Endodermal cell (in vitro differentiated cells): ENCODE data around the gene S100A11. TPM values are rescaled to one million over a fixed set of nuclear protein-coding genes. Genes with fewer than 3 reads are reported as not detected.

Experiments
- DNase-seq: peaks from one replicate; pipeline ENCODE4 v3.0.0-alpha.2; 2017
- H3K27ac ChIP-seq: 2 replicates; pipeline ENCODE4 v1.5.1; 2013; ENCODE audit warnings: mild to moderate bottlenecking, low read depth, low read length, moderate library complexity
- H3K27me3 ChIP-seq: 2 replicates; pipeline ENCODE4 v1.6.1; 2013; ENCODE audit warnings: mild to moderate bottlenecking, low read length, moderate library complexity; ENCODE audit not compliant: insufficient read depth, control insufficient read depth, poor library complexity, severe bottlenecking
- H3K36me3 ChIP-seq: 2 replicates; pipeline ENCODE4 v1.7.0; 2013; ENCODE audit warnings: mild to moderate bottlenecking, low read length, moderate library complexity; ENCODE audit not compliant: control insufficient read depth, insufficient read depth
- H3K4me1 ChIP-seq: one replicate; pipeline ENCODE4 v1.7.0; 2013; ENCODE audit warnings: low read length; ENCODE audit not compliant: control insufficient read depth, insufficient read depth
- H3K4me3 ChIP-seq: 2 replicates; pipeline ENCODE4 v1.5.1; 2013; ENCODE audit warnings: mild to moderate bottlenecking, low read length, moderate library complexity
- H3K9ac ChIP-seq: 2 replicates; pipeline ENCODE4 v1.6.1; 2013; ENCODE audit warnings: mild to moderate bottlenecking, low read length, moderate library complexity; ENCODE audit not compliant: poor library complexity, severe bottlenecking; ENCODE audit errors: extremely low read depth
- H3K9me3 ChIP-seq: 2 replicates; pipeline ENCODE4 v1.6.1; 2013; ENCODE audit warnings: mild to moderate bottlenecking, low read length, moderate library complexity; ENCODE audit not compliant: control insufficient read depth
- H3K27ac Mint-ChIP-seq: 2 replicates; pipeline ENCODE4 v1.8.0; 2020; ENCODE audit warnings: mixed read lengths
- H3K27me3 Mint-ChIP-seq: 2 replicates; pipeline ENCODE4 v1.8.0; 2021; ENCODE audit warnings: mild to moderate bottlenecking, mixed read lengths; ENCODE audit not compliant: insufficient read depth
- H3K36me3 Mint-ChIP-seq: 2 replicates; pipeline ENCODE4 v1.8.0; 2020; ENCODE audit warnings: low read depth, mixed read lengths
- H3K4me1 Mint-ChIP-seq: 2 replicates; pipeline ENCODE4 v1.8.0; 2020; ENCODE audit warnings: mixed read lengths
- H3K4me3 Mint-ChIP-seq: 2 replicates; pipeline ENCODE4 v1.8.0; 2020; ENCODE audit warnings: mild to moderate bottlenecking, moderate library complexity, mixed read lengths
- H3K9me3 Mint-ChIP-seq: 2 replicates; pipeline ENCODE4 v1.8.0; 2020; ENCODE audit warnings: mild to moderate bottlenecking, mixed read lengths
- WGBS, 2 experiments: methylation state at CpG; one replicate each; pipeline versions ENCODE4 v1.1.5 to v1.1.7; 2013; ENCODE audit warnings: missing lambda C conversion rate in 2 of 2, mixed read lengths in 1 of 2; ENCODE audit not compliant: insufficient coverage in 1 of 2, insufficient read length in 1 of 2; 5-methylcytosine and 5-hydroxymethylcytosine counted together
- total RNA-seq, 2 donors: library from RNA; stranded (reverse); fragmentation: NEBNext Ultra II Directional in 1 of 2; extraction: Animal tissue kit (Norgen Biotek cat#: 25700) in 1 of 2; gene quantifications; 2 replicates in 1 of 2; 3 replicates in 1 of 2; pipeline ENCODE4 v1.2.1, GENCODE V29; 2021
- TF ChIP-seq, protein P1 (sequence below): fragments of 200-600 bp; sonication (generic); conservative IDR thresholded peaks from 2 replicates; pipeline ENCODE4 v1.5.0; 2021; ENCODE audit warnings: antibody characterized with exemption, mild to moderate bottlenecking

The S100A11 gene
- total RNA-seq, 2 donors from 2014 or later: 163 to 248 TPM

DNA sequence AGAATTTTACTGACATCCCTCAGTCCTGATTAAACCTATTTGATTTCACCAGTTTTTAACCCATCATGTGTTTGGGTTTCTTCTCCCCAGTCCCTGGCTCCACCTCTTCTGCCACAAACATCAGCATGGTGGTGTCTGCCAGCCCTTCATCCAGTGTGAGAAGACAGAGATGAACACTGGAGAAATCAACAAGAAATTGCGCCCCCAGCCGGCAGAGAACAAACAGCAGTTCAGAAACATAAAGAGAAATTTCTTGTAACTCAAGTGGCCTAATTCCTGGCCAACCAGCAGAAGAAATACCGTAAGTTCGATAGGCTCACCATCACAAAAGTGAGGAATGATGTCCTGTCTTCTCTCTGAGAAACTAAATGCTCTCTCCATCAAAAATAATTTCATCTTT lies 18.3 kb downstream of the S100A11 start:
- no peaks in the 10 kb centered on the region for H3K36me3 ChIP-seq
- H3K27ac ChIP-seq: no peak overlapping the region
- H3K4me3 Mint-ChIP-seq: no peak overlapping the region
- no peaks in the 10 kb centered on the region for H3K4me1 ChIP-seq
- DNase-seq: peak; percentile 88
- H3K27me3 Mint-ChIP-seq: peaks cover 8% of the 10 kb centered on the region
- 49 to 60% methylated on average over 4 of the region's 4 CpGs for WGBS, 2 experiments
- H3K4me3 ChIP-seq: no peak overlapping the region
- TF ChIP-seq, protein P1, sequence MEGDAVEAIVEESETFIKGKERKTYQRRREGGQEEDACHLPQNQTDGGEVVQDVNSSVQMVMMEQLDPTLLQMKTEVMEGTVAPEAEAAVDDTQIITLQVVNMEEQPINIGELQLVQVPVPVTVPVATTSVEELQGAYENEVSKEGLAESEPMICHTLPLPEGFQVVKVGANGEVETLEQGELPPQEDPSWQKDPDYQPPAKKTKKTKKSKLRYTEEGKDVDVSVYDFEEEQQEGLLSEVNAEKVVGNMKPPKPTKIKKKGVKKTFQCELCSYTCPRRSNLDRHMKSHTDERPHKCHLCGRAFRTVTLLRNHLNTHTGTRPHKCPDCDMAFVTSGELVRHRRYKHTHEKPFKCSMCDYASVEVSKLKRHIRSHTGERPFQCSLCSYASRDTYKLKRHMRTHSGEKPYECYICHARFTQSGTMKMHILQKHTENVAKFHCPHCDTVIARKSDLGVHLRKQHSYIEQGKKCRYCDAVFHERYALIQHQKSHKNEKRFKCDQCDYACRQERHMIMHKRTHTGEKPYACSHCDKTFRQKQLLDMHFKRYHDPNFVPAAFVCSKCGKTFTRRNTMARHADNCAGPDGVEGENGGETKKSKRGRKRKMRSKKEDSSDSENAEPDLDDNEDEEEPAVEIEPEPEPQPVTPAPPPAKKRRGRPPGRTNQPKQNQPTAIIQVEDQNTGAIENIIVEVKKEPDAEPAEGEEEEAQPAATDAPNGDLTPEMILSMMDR: peak; percentile 84
- H3K9me3 Mint-ChIP-seq: no peaks in the 10 kb centered on the region
- H3K27me3 ChIP-seq: no peaks in the 10 kb centered on the region
- H3K9me3 ChIP-seq: no peaks in the 10 kb centered on the region
- peaks cover 4% of the 10 kb centered on the region for H3K4me1 Mint-ChIP-seq
- no peaks in the 10 kb centered on the region for H3K36me3 Mint-ChIP-seq
- no peak overlapping the region for H3K27ac Mint-ChIP-seq
- no peak overlapping the region for H3K9ac ChIP-seq

DNA sequence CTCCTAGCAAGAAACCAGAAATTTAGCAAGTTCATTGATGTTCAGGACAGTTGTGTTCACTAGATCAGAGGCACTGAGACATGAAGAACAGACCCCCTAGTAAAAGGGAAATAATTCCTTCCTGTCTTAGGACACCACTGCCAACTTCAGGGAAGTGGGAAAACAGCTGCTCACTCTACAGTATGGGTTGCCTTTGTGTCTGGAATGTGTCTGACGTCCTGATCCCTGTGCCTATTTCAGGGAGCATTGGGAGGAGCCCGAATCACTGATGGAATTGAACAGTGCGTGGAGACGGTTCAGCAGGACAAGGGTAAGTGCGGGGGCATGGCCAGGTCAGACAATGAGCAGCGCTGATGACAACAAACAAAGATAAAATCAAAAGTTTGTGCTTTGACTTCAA lies 21.0 kb downstream of the S100A11 start:
- H3K27me3 Mint-ChIP-seq: peaks cover 18% of the 10 kb centered on the region
- Histone ChIP-seq H3K4me1 (no peaks in the 10 kb centered on the region), H3K9ac (no peak overlapping the region), H3K36me3 (no peaks in the 10 kb centered on the region), H3K4me3 (no peak overlapping the region), H3K27me3 (no peaks in the 10 kb centered on the region), H3K27ac (no peak overlapping the region), H3K9me3 (no peaks in the 10 kb centered on the region)
- TF ChIP-seq, protein P1: no peak
- H3K9me3 Mint-ChIP-seq: no peaks in the 10 kb centered on the region
- 72 to 83% methylated on average over 4 to 6 of the region's 6 CpGs for WGBS, 2 experiments
- no peak overlapping the region for H3K27ac Mint-ChIP-seq
- H3K36me3 Mint-ChIP-seq: no peaks in the 10 kb centered on the region
- H3K4me1 Mint-ChIP-seq: peaks cover 9% of the 10 kb centered on the region
- no peak overlapping the region for H3K4me3 Mint-ChIP-seq
- no peak for DNase-seq

DNA sequence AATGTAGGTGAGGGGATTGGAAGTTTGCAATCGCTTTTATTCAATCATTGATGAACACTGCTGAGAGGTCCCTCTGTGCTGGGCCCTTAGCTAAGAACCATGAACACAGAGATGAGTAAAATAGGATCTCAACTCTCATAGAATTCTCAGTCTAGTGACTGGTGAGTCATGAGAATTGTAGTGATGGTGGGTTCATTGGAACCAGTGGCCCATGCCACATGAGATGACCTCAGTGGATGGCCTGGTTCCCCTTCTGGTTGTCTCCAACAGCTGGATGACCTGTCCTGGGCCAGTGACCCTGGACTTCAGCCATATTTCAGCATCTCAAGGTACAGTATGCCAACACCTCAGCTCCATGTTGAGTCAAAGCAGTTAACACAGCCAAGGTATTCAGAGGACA lies 21.9 kb downstream of the S100A11 start:
- WGBS, 2 experiments: 92 to 94% methylated on average over 1 of the region's 1 CpG
- H3K27me3 Mint-ChIP-seq: peaks cover 18% of the 10 kb centered on the region

More for the DNA sequence above, 21.9 kb downstream of the S100A11 start:
- Mint-ChIP-seq H3K36me3 (no peaks in the 10 kb centered on the region), H3K4me1 (peaks cover 9% of the 10 kb centered on the region), H3K9me3 (no peaks in the 10 kb centered on the region), H3K4me3 (no peak overlapping the region), H3K27ac (no peak overlapping the region)
- H3K27me3 ChIP-seq: no peaks in the 10 kb centered on the region
- no peaks in the 10 kb centered on the region for H3K36me3 ChIP-seq
- H3K4me1 ChIP-seq: no peaks in the 10 kb centered on the region
- H3K27ac ChIP-seq: no peak overlapping the region
- TF ChIP-seq, protein P1: no peak
- no peak overlapping the region for H3K4me3 ChIP-seq
- DNase-seq: no peak
- no peak overlapping the region for H3K9ac ChIP-seq
- no peaks in the 10 kb centered on the region for H3K9me3 ChIP-seq
